ENCODE results near the gene SLAMF1.

Gene SLAMF1

DNA sequence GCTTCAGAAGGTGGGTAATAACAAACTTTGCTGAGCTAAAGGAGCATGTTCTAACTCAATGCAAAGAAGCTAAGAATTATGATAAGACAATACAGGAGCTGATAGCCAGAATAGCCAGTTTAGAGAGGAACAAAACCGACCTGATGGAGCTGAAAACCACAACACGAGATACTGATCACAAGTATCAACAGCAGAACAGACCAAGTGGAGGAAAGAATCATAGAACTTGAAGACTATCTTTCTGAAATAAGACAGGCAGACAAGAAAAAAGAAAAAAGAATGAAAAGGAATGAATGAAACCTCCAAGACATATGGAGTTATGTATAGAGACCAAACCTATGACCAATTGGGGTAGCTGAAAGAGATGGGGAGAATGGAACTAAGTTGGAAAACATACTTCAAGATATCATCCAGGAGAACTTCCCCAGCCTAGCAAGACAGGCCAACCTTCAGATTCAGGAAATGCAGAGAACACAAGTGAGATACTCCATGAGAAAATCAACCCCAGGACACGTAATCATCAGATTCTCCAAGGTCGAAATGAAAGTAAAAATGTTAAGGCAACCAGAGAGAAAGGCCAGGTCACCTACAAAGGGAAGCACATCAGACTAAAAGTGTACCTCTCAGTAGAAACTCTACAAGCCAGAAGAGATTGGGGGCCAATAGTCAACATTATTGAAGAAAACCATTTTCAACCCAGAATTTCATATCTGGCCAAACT is 88.0 kb downstream of the SLAMF1 start:
- H3K27me3 ChIP-seq (ENCODE audit: low read depth), result 0 out of 2 replicates have a peak, but pooled peaks cover 2% of the 10 kb centered on the region
- H3K9me3 ChIP-seq, result no peaks in the 10 kb centered on the region
- no peak for DNase-seq (ENCODE audit: low spot score in 2 of 2)
- no peaks in the 10 kb centered on the region for H3K36me3 ChIP-seq (replicated peaks)
- in situ Hi-C loops (cut with MboI; ENCODE audit: low sequenced_read_pairs), result no loop called here
- no peak overlapping the region for H3K4me3 ChIP-seq
- no peaks in the 10 kb centered on the region for H3K4me1 ChIP-seq

All from HAP-1 (cell line).